Measurements from ENCODE around the gene SCG5.
"Not testable (repeated sequence)": the region's sequence is repeated elsewhere in the genome, so short reads cannot be mapped to it uniquely, and the experiment has no call there.

SCG5 gene, protein sequence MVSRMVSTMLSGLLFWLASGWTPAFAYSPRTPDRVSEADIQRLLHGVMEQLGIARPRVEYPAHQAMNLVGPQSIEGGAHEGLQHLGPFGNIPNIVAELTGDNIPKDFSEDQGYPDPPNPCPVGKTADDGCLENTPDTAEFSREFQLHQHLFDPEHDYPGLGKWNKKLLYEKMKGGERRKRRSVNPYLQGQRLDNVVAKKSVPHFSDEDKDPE

DNA sequence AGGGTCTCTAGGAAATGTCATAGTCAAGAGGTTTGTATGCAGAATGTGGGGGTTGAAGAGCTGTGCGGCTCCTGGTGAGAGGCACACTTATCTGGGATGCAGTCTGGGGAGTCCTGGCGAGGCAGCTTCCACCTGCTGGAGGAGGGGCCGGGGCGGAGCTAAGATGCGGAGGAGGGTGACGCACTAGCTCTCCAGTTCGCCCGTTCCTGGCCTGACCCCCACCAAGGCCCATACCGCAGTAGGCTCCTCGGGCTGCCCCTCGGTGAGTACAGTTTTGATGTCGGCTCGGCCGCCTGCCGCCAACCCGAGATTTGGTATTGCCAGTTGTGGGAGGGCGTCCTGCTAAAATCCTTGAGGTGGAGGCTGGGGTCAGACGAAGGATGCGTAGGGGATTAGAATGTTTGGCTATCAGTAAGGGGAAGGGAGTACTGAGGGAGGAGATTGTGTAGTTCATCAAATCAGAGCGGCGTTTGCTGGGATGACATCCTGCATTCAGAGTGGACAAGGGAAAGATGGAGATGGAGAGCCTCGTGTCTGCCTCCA, at the start of gene SCG5:
Gene SCG5 (plus strand): TSS at position 194 of the 543 bp plus-strand sequence. CDS start 1,883 bp downstream, outside the sequence.
- peak within 1 kb of the TSS; percentile 88 for H3K4me3 Mint-ChIP-seq
- peaks cover 38% of the 10 kb centered on the region for H3K36me3 Mint-ChIP-seq (ENCODE audit: low read depth)
- no peaks in the 10 kb centered on the region for H3K9me3 Mint-ChIP-seq
- TF ChIP-seq, protein P1, sequence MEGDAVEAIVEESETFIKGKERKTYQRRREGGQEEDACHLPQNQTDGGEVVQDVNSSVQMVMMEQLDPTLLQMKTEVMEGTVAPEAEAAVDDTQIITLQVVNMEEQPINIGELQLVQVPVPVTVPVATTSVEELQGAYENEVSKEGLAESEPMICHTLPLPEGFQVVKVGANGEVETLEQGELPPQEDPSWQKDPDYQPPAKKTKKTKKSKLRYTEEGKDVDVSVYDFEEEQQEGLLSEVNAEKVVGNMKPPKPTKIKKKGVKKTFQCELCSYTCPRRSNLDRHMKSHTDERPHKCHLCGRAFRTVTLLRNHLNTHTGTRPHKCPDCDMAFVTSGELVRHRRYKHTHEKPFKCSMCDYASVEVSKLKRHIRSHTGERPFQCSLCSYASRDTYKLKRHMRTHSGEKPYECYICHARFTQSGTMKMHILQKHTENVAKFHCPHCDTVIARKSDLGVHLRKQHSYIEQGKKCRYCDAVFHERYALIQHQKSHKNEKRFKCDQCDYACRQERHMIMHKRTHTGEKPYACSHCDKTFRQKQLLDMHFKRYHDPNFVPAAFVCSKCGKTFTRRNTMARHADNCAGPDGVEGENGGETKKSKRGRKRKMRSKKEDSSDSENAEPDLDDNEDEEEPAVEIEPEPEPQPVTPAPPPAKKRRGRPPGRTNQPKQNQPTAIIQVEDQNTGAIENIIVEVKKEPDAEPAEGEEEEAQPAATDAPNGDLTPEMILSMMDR (IDR thresholded peaks at IDR 0.05) = no peak
- peak; percentile 75 for DNase-seq
- H3K27ac Mint-ChIP-seq = peak within 1 kb of the TSS; percentile 32
- H3K4me1 Mint-ChIP-seq = peaks cover 51% of the 10 kb centered on the region
- no peaks in the 10 kb centered on the region for H3K27me3 Mint-ChIP-seq (ENCODE audit: low read depth, poor library complexity)

DNA sequence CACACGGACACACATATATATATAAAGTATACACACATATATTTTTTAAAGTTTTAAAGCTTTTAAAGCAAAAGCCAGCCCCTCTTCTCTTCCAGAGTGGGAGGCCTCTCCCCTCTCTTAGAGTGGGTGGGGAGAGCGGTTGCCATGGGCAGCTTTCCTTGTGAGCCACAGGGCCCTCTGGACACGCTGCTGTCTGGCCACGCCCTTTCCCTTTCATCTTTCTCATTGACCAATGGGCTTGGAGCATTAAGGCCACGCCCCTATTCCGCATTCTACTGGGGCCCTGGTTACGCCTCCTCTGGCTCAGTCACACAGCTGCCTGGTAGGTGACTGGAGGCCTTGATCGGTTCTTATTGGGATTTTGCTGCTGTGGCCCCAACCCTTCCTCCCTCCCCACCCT, 48.4 kb upstream of the SCG5 start, which contains the start of gene GOLGA8N:
Gene GOLGA8N (plus strand): TSS at position 306 of the 400 bp plus-strand sequence.
- H3K4me1 Mint-ChIP-seq; DNase-seq; H3K27ac Mint-ChIP-seq; H3K27me3 Mint-ChIP-seq (ENCODE audit: low read depth, poor library complexity); H3K36me3 Mint-ChIP-seq (ENCODE audit: low read depth); H3K9me3 Mint-ChIP-seq; H3K4me3 Mint-ChIP-seq: not testable (repeated sequence)

DNA sequence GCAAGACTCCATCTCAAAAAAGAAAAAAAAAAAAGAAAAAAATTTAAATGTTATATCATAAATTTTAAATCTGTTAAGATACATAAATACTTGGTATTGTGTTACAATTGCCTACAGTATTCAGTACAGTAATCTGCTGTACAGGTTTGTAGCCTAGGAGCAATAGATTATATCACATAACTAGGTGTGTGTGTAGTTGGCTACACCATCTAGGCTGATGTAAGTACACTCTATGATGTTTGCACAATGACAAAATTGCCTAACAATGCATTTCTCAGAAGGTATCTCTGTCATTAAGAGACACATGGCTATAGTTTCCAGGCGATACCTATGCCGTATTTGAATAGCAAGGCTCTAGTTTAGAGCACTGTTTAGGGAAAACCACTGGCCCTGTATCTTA, 32.0 kb upstream of the SCG5 start:
- not testable (repeated sequence) for H3K27me3 Mint-ChIP-seq (ENCODE audit: low read depth, poor library complexity); H3K4me1 Mint-ChIP-seq; H3K36me3 Mint-ChIP-seq (ENCODE audit: low read depth); DNase-seq; H3K27ac Mint-ChIP-seq; H3K9me3 Mint-ChIP-seq; H3K4me3 Mint-ChIP-seq

DNA sequence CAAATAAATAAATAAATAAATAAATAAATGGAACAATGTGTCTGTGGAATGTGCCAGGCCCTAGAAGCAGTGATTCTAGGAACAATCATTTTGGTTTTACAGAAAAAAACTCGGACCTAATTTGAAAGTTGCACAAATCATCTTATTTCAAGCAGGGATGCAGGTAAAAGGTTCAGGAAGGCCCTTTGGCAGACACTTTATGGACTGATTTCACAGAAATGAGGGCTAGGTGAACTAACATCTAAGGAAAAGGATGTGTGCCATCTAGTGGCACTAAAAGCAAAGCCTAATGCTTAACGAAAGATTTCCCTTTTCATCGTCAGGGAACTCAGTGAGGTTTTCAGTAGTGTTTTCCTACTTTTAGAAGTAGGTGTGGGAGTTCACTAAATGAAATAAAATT, 30.8 kb upstream of the SCG5 start:
- DNase-seq = not testable (repeated sequence)

DNA sequence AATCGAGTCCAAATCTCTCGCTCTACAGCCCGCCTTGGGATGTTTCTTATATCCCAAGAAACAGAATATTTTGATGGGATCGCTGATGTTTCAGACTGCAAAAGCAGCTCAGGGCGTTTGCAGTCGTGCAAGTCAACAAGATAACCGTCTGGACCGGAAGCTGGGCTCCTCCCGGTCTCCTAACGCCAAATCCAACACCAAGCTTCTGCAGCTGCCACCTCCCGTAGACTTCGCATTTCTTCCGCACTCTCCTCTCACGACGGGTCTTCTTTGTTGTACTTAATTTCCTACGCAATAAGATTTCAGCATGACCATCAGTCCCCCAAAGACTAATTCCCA, 26.8 kb upstream of the SCG5 start:
- peak; percentile 15 for DNase-seq
- not testable (repeated sequence) for H3K36me3 Mint-ChIP-seq (ENCODE audit: low read depth); H3K9me3 Mint-ChIP-seq; H3K27me3 Mint-ChIP-seq (ENCODE audit: low read depth, poor library complexity)
- H3K27ac Mint-ChIP-seq = peak overlapping the region; percentile 98
- H3K4me3 Mint-ChIP-seq = peak overlapping the region; percentile 99
- peaks cover 27% of the 10 kb centered on the region for H3K4me1 Mint-ChIP-seq

More for the DNA sequence above, 30.8 kb upstream of the SCG5 start:
- not testable (repeated sequence) for H3K4me3 Mint-ChIP-seq; H3K27ac Mint-ChIP-seq; H3K36me3 Mint-ChIP-seq (ENCODE audit: low read depth); H3K27me3 Mint-ChIP-seq (ENCODE audit: low read depth, poor library complexity); H3K4me1 Mint-ChIP-seq; H3K9me3 Mint-ChIP-seq
- TF ChIP-seq, protein P1 (IDR thresholded peaks at IDR 0.05) = peak; percentile 34

DNA sequence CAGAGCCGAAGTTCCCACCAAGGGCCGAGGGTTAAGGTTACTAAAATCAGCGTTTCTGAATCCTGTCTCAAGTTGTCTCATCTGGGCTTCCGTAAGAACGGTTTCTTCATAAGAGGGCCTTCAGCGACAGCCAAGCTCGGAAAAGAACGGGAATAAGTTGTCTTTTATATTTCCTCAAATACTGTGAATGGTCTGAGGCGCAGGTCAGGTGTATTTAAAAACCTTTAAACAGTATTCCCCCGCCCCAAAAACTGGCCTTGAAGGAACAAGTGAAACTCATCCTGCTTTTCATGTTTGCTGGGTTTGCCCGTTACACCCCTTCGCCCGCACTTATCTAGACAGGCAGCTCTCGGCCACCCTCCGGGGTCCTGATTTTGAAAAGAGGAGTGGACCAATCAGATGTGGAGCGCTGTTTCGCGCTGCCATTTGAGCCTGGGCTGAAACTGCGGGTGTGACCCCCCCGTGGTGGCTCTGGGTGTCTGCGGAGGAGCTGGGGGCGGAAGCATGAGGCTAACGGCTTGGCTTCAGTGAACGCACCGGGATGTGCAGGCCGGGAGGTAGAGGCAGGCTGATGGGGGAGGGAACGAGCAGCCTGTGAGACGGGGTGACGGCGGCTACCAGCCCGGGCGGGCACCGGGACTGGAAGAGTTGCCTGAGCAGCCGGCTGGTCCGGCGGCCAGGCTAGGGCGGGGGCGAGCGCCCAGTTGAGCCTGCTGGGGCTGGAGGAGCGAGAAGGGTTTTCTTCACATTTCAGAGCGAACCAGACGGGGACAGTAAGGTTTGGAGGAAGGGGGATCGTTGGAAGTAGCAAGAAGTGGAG, 26.2 kb upstream of the SCG5 start, which contains the start of gene ARHGAP11A:
Gene ARHGAP11A (plus strand): TSS at position 454 of the 820 bp plus-strand sequence. CDS start 708 bp downstream, outside the sequence.
- Mint-ChIP-seq H3K4me3 (peak within 1 kb of the TSS; percentile 99), H3K4me1 (peaks cover 27% of the 10 kb centered on the region), H3K27ac (peak within 1 kb of the TSS; percentile 98)
- not testable (repeated sequence) for H3K9me3 Mint-ChIP-seq; H3K27me3 Mint-ChIP-seq (ENCODE audit: low read depth, poor library complexity); H3K36me3 Mint-ChIP-seq (ENCODE audit: low read depth)
- DNase-seq = peak; percentile 80

DNA sequence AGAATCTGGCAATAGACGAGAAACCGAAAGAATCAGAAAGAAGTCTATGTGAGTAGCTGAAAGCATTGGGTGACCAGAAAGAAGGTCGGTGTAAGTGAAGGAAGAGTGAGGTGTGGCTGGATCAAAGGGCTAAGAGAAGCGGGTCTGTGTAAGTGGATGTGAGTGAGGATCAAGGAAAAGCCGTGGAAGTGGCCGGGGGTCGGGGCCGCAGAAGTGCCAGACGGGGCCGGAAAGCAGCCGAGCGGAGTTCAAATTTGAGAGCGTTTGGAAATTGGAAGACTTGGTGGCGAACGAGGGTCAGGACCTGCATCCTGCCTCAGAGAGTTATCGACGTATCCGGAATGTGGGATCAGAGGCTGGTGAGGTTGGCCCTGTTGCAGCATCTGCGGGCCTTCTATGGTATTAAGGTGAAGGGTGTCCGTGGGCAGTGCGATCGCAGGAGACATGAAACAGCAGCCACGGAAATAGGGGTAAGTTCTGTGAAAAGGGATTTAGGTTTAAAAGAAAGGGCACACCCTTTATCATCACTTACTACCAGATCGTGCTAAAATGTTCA, 25.6 kb upstream of the SCG5 start:
- Mint-ChIP-seq H3K4me1 (peaks cover 27% of the 10 kb centered on the region), H3K4me3 (peak overlapping the region; percentile 99), H3K27ac (peak overlapping the region; percentile 98)
- peak; percentile 14 for DNase-seq
- H3K9me3 Mint-ChIP-seq; H3K36me3 Mint-ChIP-seq (ENCODE audit: low read depth); H3K27me3 Mint-ChIP-seq (ENCODE audit: low read depth, poor library complexity): not testable (repeated sequence)

DNA sequence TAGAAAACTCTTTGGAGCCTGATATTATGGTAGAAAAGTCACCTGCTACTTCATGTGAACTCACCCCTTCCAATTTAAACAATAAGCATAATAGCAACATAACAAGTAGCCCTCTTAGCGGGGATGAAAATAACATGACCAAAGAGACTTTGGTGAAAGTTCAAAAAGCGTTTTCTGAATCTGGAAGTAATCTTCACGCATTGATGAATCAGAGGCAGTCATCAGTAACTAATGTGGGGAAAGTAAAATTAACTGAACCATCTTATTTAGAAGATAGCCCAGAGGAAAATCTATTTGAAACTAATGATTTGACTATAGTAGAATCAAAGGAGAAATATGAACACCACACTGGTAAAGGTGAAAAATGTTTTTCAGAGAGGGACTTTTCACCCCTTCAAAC, 5.1 kb upstream of the SCG5 start:
- Mint-ChIP-seq H3K9me3 (no peaks in the 10 kb centered on the region), H3K4me1 (peaks cover 4% of the 10 kb centered on the region), H3K36me3 (ENCODE audit: low read depth) (peaks cover 61% of the 10 kb centered on the region), H3K27ac (no peak overlapping the region), H3K27me3 (ENCODE audit: low read depth, poor library complexity) (no peaks in the 10 kb centered on the region), H3K4me3 (no peak overlapping the region)
- TF ChIP-seq, protein P1 (IDR thresholded peaks at IDR 0.05) = no peak
- no peak for DNase-seq
